Trophoblast cell (in vitro differentiated cells and primary cell): Measurements from ENCODE around the gene DERA.

Experiments
- DNase-seq, 2 donors: peaks; one replicate each; pipeline ENCODE4 v3.0.0-alpha.2; 2016
- H2AFZ ChIP-seq: 2 replicates; pipeline ENCODE4 v1.6.1; 2013; ENCODE audit warnings: low read length, moderate library complexity, mild to moderate bottlenecking; ENCODE audit not compliant: insufficient read depth, poor library complexity
- H2AK5ac ChIP-seq: 2 replicates; pipeline ENCODE4 v1.6.1; 2013; ENCODE audit warnings: mild to moderate bottlenecking, low read length
- H2BK120ac ChIP-seq: 2 replicates; pipeline ENCODE4 v1.6.1; 2013; ENCODE audit warnings: low read length, mild to moderate bottlenecking, moderate library complexity; ENCODE audit not compliant: insufficient read depth, poor library complexity
- H2BK12ac ChIP-seq: 2 replicates; pipeline ENCODE4 v1.6.1; 2013; ENCODE audit warnings: mild to moderate bottlenecking, low read length, moderate library complexity
- H2BK5ac ChIP-seq: 2 replicates; pipeline ENCODE4 v1.6.1; 2013; ENCODE audit warnings: low read length, low read depth, moderate library complexity, mild to moderate bottlenecking; ENCODE audit not compliant: poor library complexity
- H3K14ac ChIP-seq: 2 replicates; pipeline ENCODE4 v1.6.1; 2013; ENCODE audit warnings: mild to moderate bottlenecking, low read length
- H3K18ac ChIP-seq: 2 replicates; pipeline ENCODE4 v1.6.1; 2013; ENCODE audit warnings: mild to moderate bottlenecking, low read length
- H3K23ac ChIP-seq: 2 replicates; pipeline ENCODE4 v1.6.1; 2013; ENCODE audit warnings: low read length
- H3K27ac ChIP-seq: 2 replicates; pipeline ENCODE4 v1.5.1; 2013; ENCODE audit warnings: low read depth, mild to moderate bottlenecking, inconsistent platforms, low read length, moderate library complexity
- H3K27me3 ChIP-seq: 2 replicates; pipeline ENCODE4 v1.6.1; 2013; ENCODE audit warnings: inconsistent platforms, mild to moderate bottlenecking, low read length, moderate library complexity; ENCODE audit not compliant: insufficient read depth
- H3K36me3 ChIP-seq, 2 experiments: 1 replicate in 1 of 2; 2 replicates in 1 of 2; pipeline ENCODE4 v1.6.1; 2013; ENCODE audit warnings: low read length in 2 of 2, mild to moderate bottlenecking in 2 of 2, moderate library complexity in 1 of 2; ENCODE audit not compliant: insufficient read depth in 2 of 2, control insufficient read depth in 1 of 2
- H3K4ac ChIP-seq: 2 replicates; pipeline ENCODE4 v1.6.1; 2013; ENCODE audit warnings: low read depth, mild to moderate bottlenecking, low read length, moderate library complexity
- H3K4me1 ChIP-seq, 2 experiments: 1 replicate in 1 of 2; 2 replicates in 1 of 2; pipeline ENCODE4 v1.6.1; 2013; ENCODE audit warnings: low read length in 2 of 2, mild to moderate bottlenecking in 2 of 2, moderate library complexity in 1 of 2; ENCODE audit not compliant: insufficient read depth in 2 of 2, control insufficient read depth in 1 of 2
- H3K4me2 ChIP-seq: 2 replicates; pipeline ENCODE4 v1.6.1; 2013; ENCODE audit warnings: inconsistent platforms, mild to moderate bottlenecking, low read length, moderate library complexity
- H3K4me3 ChIP-seq: 2 replicates; pipeline ENCODE4 v1.5.1; 2013; ENCODE audit warnings: mild to moderate bottlenecking, low read depth, low read length, inconsistent platforms
- H3K79me1 ChIP-seq: one replicate; pipeline ENCODE4 v1.6.1; 2013; ENCODE audit warnings: low read length
- H3K79me2 ChIP-seq: 2 replicates; pipeline ENCODE4 v1.6.1; 2013; ENCODE audit warnings: low read length, mild to moderate bottlenecking; ENCODE audit not compliant: control insufficient read depth, insufficient read depth, poor library complexity
- H3K9ac ChIP-seq: 2 replicates; pipeline ENCODE4 v1.6.1; 2013; ENCODE audit warnings: mild to moderate bottlenecking, low read length
- H3K9me3 ChIP-seq: 2 replicates; pipeline ENCODE4 v1.6.1; 2013; ENCODE audit warnings: low read depth, mild to moderate bottlenecking, control low read depth, inconsistent platforms, low read length; ENCODE audit not compliant: insufficient read depth
- H4K12ac ChIP-seq: 2 replicates; pipeline ENCODE4 v1.6.1; 2013; ENCODE audit warnings: low read depth, mild to moderate bottlenecking, low read length, moderate library complexity
- H4K8ac ChIP-seq: 2 replicates; pipeline ENCODE4 v1.6.1; 2013; ENCODE audit warnings: low read depth, mild to moderate bottlenecking, low read length, moderate library complexity
- H4K91ac ChIP-seq: one replicate; pipeline ENCODE4 v1.6.1; 2013; ENCODE audit warnings: low read depth, mild to moderate bottlenecking, low read length, moderate library complexity
- WGBS: extraction: QIAGEN DNeasy Blood & Tissue Kit; methylation state at CpG from one replicate; pipeline ENCODE4 v1.1.7; 2013; ENCODE audit warnings: missing lambda C conversion rate; ENCODE audit not compliant: insufficient read length, insufficient coverage; ENCODE audit errors: extremely low coverage; 5-methylcytosine and 5-hydroxymethylcytosine counted together

The DERA gene

GRCh38 chr12:16086462-16086861 lies 175.3 kb downstream of the DERA start:
- H3K79me2 ChIP-seq = no peaks in the 10 kb centered on the region
- no peaks in the 10 kb centered on the region for H3K79me1 ChIP-seq
- H3K27me3 ChIP-seq = no peaks in the 10 kb centered on the region
- no peak overlapping the region for H4K12ac ChIP-seq
- no peak overlapping the region for H3K4me2 ChIP-seq
- H2BK120ac ChIP-seq = no peak overlapping the region
- H3K4ac ChIP-seq = no peak overlapping the region
- no CpG with 5 or more reads among the region's 8 CpGs for WGBS
- H2AFZ ChIP-seq = no peak overlapping the region
- no peak overlapping the region for H3K14ac ChIP-seq
- no peak overlapping the region for H3K9ac ChIP-seq
- H4K91ac ChIP-seq = no peak overlapping the region
- H4K8ac ChIP-seq = no peak overlapping the region
- no peak overlapping the region for H3K18ac ChIP-seq
- H2BK12ac ChIP-seq = no peak overlapping the region
- H3K4me3 ChIP-seq = no peak overlapping the region
- no peak overlapping the region for H2AK5ac ChIP-seq
- H2BK5ac ChIP-seq = no peak overlapping the region
- no peak overlapping the region for H3K27ac ChIP-seq
- H3K9me3 ChIP-seq = peaks cover under 1% of the 10 kb centered on the region
- H3K4me1 ChIP-seq = no peaks in the 10 kb centered on the region
- no peaks in the 10 kb centered on the region for H3K36me3 ChIP-seq
- no peak overlapping the region for H3K23ac ChIP-seq
- DNase-seq = no peak

- H3K18ac ChIP-seq = no peak overlapping the region
- no peak overlapping the region for H3K4ac ChIP-seq
- no peak overlapping the region for H2BK12ac ChIP-seq
- no peaks in the 10 kb centered on the region for H3K79me2 ChIP-seq
- peaks cover 4% of the 10 kb centered on the region for H3K9me3 ChIP-seq
- no peak overlapping the region for H3K14ac ChIP-seq
- H2AFZ ChIP-seq = no peak overlapping the region
- no peak for DNase-seq
- H2AK5ac ChIP-seq = no peak overlapping the region
- H4K8ac ChIP-seq = no peak overlapping the region
- no peak overlapping the region for H3K4me3 ChIP-seq
- no peak overlapping the region for H3K4me2 ChIP-seq
- no peaks in the 10 kb centered on the region for H3K79me1 ChIP-seq
- no peak overlapping the region for H3K23ac ChIP-seq
- H4K91ac ChIP-seq = no peak overlapping the region
- WGBS = no CpG with 5 or more reads among the region's 2 CpGs
- H2BK120ac ChIP-seq = no peak overlapping the region
- no peak overlapping the region for H3K9ac ChIP-seq
- H3K27ac ChIP-seq = no peak overlapping the region
- no peaks in the 10 kb centered on the region for H3K27me3 ChIP-seq
- H2BK5ac ChIP-seq = no peak overlapping the region
- no peaks in the 10 kb centered on the region for H3K4me1 ChIP-seq
- H3K36me3 ChIP-seq = no peaks in the 10 kb centered on the region
- no peak overlapping the region for H4K12ac ChIP-seq
These were observed 175.8 kb downstream of the DERA start for GRCh38 chr12:16086942-16087341.
